HEK293T (cell line): ENCODE results near the gene WHAMM.

Experiments used
- CTCF ChIA-PET: fragments of 350-600 bp; formaldehyde crosslinking; extraction: SDS; loops from one replicate; lab custom pipeline; 2021; ENCODE audit warnings: antibody characterized with exemption, inconsistent platforms; lab: Yijun Ruan, JAX
- POLR2A ChIA-PET: fragments of 350-600 bp; formaldehyde crosslinking; extraction: SDS; loops from one replicate; lab custom pipeline; 2020; ENCODE audit warnings: antibody characterized with exemption, inconsistent platforms; lab: Yijun Ruan, JAX
- DNase-seq: peaks from one replicate; pipeline ENCODE4 v3.0.0; 2012; ENCODE audit warnings: mixed read lengths; ENCODE audit errors: extremely low spot score
- ARNT ChIP-seq: fragments of 450-650 bp; IDR thresholded peaks from 2 replicates; pipeline ENCODE4 v1.6.1; 2017; ENCODE audit warnings: mild to moderate bottlenecking
- BHLHE40 ChIP-seq: fragments of 450-650 bp; IDR thresholded peaks from 2 replicates; pipeline ENCODE4 v1.6.1; 2016; ENCODE audit warnings: mild to moderate bottlenecking, moderate library complexity, borderline replicate concordance
- CTBP1 ChIP-seq: fragments of 450-650 bp; IDR thresholded peaks from 2 replicates; pipeline ENCODE4 v1.6.1; 2016; ENCODE audit warnings: borderline replicate concordance
- ELF4 ChIP-seq: fragments of 450-650 bp; IDR thresholded peaks from 2 replicates; pipeline ENCODE4 v1.6.1; 2017; ENCODE audit warnings: antibody characterized with exemption
- FOXA1 ChIP-seq: fragments of 450-650 bp; IDR thresholded peaks from 2 replicates; pipeline ENCODE4 v1.6.1; 2016; ENCODE audit warnings: mild to moderate bottlenecking
- FOXK2 ChIP-seq: fragments of 450-650 bp; IDR thresholded peaks from 2 replicates; pipeline ENCODE4 v1.6.1; 2016; ENCODE audit warnings: mild to moderate bottlenecking
- FOXM1 ChIP-seq: fragments of 450-650 bp; IDR thresholded peaks from 2 replicates; pipeline ENCODE4 v1.6.1; 2017; ENCODE audit warnings: mild to moderate bottlenecking, borderline replicate concordance
- HDGF ChIP-seq: fragments of 450-650 bp; IDR thresholded peaks from 2 replicates; pipeline ENCODE4 v1.6.1; 2017; ENCODE audit warnings: antibody characterized with exemption, borderline replicate concordance
- L3MBTL2 ChIP-seq: fragments of 450-650 bp; conservative IDR thresholded peaks from 2 replicates; pipeline ENCODE4 v1.6.1; 2016; ENCODE audit warnings: mild to moderate bottlenecking
- LEF1 ChIP-seq: fragments of 450-650 bp; IDR thresholded peaks from 2 replicates; pipeline ENCODE4 v1.6.1; 2017; ENCODE audit warnings: mild to moderate bottlenecking, borderline replicate concordance
- NFRKB ChIP-seq: fragments of 450-650 bp; IDR thresholded peaks from 2 replicates; pipeline ENCODE4 v1.6.1; 2016; ENCODE audit warnings: mild to moderate bottlenecking, moderate library complexity
- PKNOX1 ChIP-seq: fragments of 450-650 bp; IDR thresholded peaks from 2 replicates; pipeline ENCODE4 v1.6.1; 2016
- SP1 ChIP-seq: fragments of 450-650 bp; IDR thresholded peaks from 2 replicates; pipeline ENCODE4 v1.6.1; 2017
- SUZ12 ChIP-seq: fragments of 450-650 bp; IDR thresholded peaks from 2 replicates; pipeline ENCODE4 v1.6.1; 2016; ENCODE audit warnings: mild to moderate bottlenecking
- TARDBP ChIP-seq: fragments of 450-650 bp; IDR thresholded peaks from 2 replicates; pipeline ENCODE4 v1.6.1; 2016
- ZNF384 ChIP-seq: fragments of 450-650 bp; IDR thresholded peaks from 2 replicates; pipeline ENCODE4 v1.6.1; 2016

The WHAMM gene

GRCh38 chr15:82830427-82831173 is 21.2 kb downstream of the WHAMM start:
- no peak for DNase-seq
- CTCF ChIA-PET, result no interaction called here
- TF ChIP-seq LEF1 (no peak), SUZ12 (no peak), PKNOX1 (no peak), FOXM1 (no peak), ELF4 (no peak), L3MBTL2 (no peak), ZNF384 (no peak), NFRKB (no peak), ARNT (no peak), CTBP1 (no peak), TARDBP (no peak), FOXA1 (no peak), BHLHE40 (no peak), HDGF (no peak)
- POLR2A ChIA-PET, result no interaction called here

GRCh38 chr15:82831894-82832600 is 22.6 kb downstream of the WHAMM start:
- DNase-seq, result no peak
- CTCF ChIA-PET, result interaction anchor here (0.6 to 0.7 kb wide), 2 partner anchors 18 to 177 kb away, joined by 3 to 7 read pairs; no protein-coding TSS in a partner anchor

GRCh38 chr15:82832601-82833361 is 23.4 kb downstream of the WHAMM start:
- TF ChIP-seq FOXM1 (no peak), HDGF (no peak), SUZ12 (no peak)
- POLR2A ChIA-PET, result interaction anchor here (1.9 kb wide), 1 partner anchor 82 kb away, joined by 8 read pairs; no protein-coding TSS in a partner anchor
- DNase-seq, result no peak
- CTCF ChIA-PET, result interaction anchor here (0.6 to 0.7 kb wide), 2 partner anchors 153 to 176 kb away, joined by 3 to 7 read pairs; partner anchors contain the start of gene RAMAC

More at GRCh38 chr15:82831894-82832600, 22.6 kb downstream of the WHAMM start:
- no peak for TF ChIP-seq ELF4
- no peak for TF ChIP-seq CTBP1
- no peak for TF ChIP-seq SP1
- POLR2A ChIA-PET, result interaction anchor here (1.9 kb wide), 1 partner anchor 82 kb away, joined by 8 read pairs; no protein-coding TSS in a partner anchor

GRCh38 chr15:82833362-82833682 is 23.9 kb downstream of the WHAMM start:
- POLR2A ChIA-PET, result interaction anchor here (1.9 kb wide), 1 partner anchor 83 kb away, joined by 8 read pairs; no protein-coding TSS in a partner anchor
- TF ChIP-seq HDGF (no peak), L3MBTL2 (no peak), ARNT (no peak), PKNOX1 (no peak), ZNF384 (no peak), BHLHE40 (no peak), CTBP1 (no peak), SP1 (no peak), FOXM1 (no peak), SUZ12 (no peak), FOXK2 (no peak), NFRKB (no peak), ELF4 (no peak), TARDBP (no peak), FOXA1 (no peak), LEF1 (no peak)
- CTCF ChIA-PET, result interaction anchor here (0.7 kb wide), 1 partner anchor 153 kb away, joined by 3 read pairs; the partner anchor contains the start of gene RAMAC

GRCh38 chr15:82835391-82835917 is 26.0 kb downstream of the WHAMM start:
- DNase-seq, result no peak
- ChIA-PET CTCF (no interaction called here), POLR2A (no interaction called here)
- TF ChIP-seq BHLHE40 (no peak), NFRKB (no peak), FOXK2 (no peak), FOXA1 (no peak), ZNF384 (no peak), LEF1 (no peak), SUZ12 (no peak), SP1 (no peak), TARDBP (no peak), CTBP1 (no peak), ARNT (no peak), L3MBTL2 (no peak), ELF4 (no peak), PKNOX1 (no peak), HDGF (no peak)

More at GRCh38 chr15:82833362-82833682, 23.9 kb downstream of the WHAMM start:
- no peak for DNase-seq
